HEK293 (cell line): ENCODE measurements around the gene TAS2R16.

Source experiments
- CTCF ChIA-PET: fragments of 350-600 bp; formaldehyde crosslinking; extraction: SDS; loops from one replicate; lab custom pipeline; 2021; ENCODE audit warnings: antibody characterized with exemption; lab: Yijun Ruan, JAX
- POLR2A ChIA-PET: fragments of 300-600 bp; formaldehyde crosslinking; extraction: SDS; loops from one replicate; lab custom pipeline; 2020; ENCODE audit warnings: antibody characterized with exemption, inconsistent platforms; lab: Yijun Ruan, JAX
- H3K27ac ChIP-seq: fragments of 200-500 bp; sonication (Bioruptor generic); 2 replicates; pipeline ENCODE4 v1.5.1; 2014; ENCODE audit warnings: low read depth, low read length, control low read depth, inconsistent platforms; ENCODE audit errors: extremely low read depth
- H3K36me3 ChIP-seq, 2 experiments: fragments of 200-500 bp in 1 of 2; sonication (Bioruptor generic) in 1 of 2; 1 replicate in 1 of 2; 2 replicates in 1 of 2; pipeline ENCODE4 v1.5.1; 2014 to 2017; ENCODE audit warnings: inconsistent platforms in 2 of 2, low read length in 2 of 2; ENCODE audit not compliant: control insufficient read depth in 2 of 2, insufficient read depth in 1 of 2
- H3K4me1 ChIP-seq: fragments of 200-500 bp; sonication (Bioruptor generic); 2 replicates; pipeline ENCODE4 v1.5.1; 2014; ENCODE audit warnings: mild to moderate bottlenecking, low read length, inconsistent platforms; ENCODE audit not compliant: control insufficient read depth, insufficient read depth
- H3K4me3 ChIP-seq: 2 replicates; pipeline ENCODE4 v1.5.1; 2011; ENCODE audit warnings: low read depth, mild to moderate bottlenecking, control low read depth, low read length, moderate library complexity
- H3K9me3 ChIP-seq: fragments of 200-500 bp; sonication (Bioruptor generic); 2 replicates; pipeline ENCODE4 v1.5.1; 2014; ENCODE audit warnings: low read depth, low read length, inconsistent platforms; ENCODE audit not compliant: control insufficient read depth, insufficient read depth
- CTCF ChIP-seq: fragments of 450-650 bp; formaldehyde crosslinking; IDR thresholded peaks from 2 replicates; pipeline ENCODE4 v1.5.1; 2016; ENCODE audit warnings: missing biosample characterization, missing genetic modification characterization
- INSM2 ChIP-seq: fragments of 450-650 bp; formaldehyde crosslinking; IDR thresholded peaks from 2 replicates; pipeline ENCODE4 v1.5.1; 2016; ENCODE audit warnings: missing biosample characterization, missing genetic modification characterization
- KLF16 ChIP-seq: fragments of 450-650 bp; formaldehyde crosslinking; IDR thresholded peaks from 2 replicates; pipeline ENCODE4 v1.5.1; 2017; ENCODE audit warnings: missing biosample characterization, missing genetic modification characterization
- SCRT2 ChIP-seq: fragments of 450-650 bp; formaldehyde crosslinking; IDR thresholded peaks from 2 replicates; pipeline ENCODE4 v1.5.1; 2016; ENCODE audit warnings: missing biosample characterization, missing genetic modification characterization
- TSHZ1 ChIP-seq: fragments of 450-650 bp; formaldehyde crosslinking; IDR thresholded peaks from 2 replicates; pipeline ENCODE4 v1.5.1; 2016; ENCODE audit warnings: missing biosample characterization, missing genetic modification characterization, borderline replicate concordance
- YY2 ChIP-seq: fragments of 450-650 bp; formaldehyde crosslinking; IDR thresholded peaks from 2 replicates; pipeline ENCODE4 v1.5.1; 2016; ENCODE audit warnings: missing biosample characterization, missing genetic modification characterization
- ZFHX2 ChIP-seq: fragments of 450-650 bp; formaldehyde crosslinking; conservative IDR thresholded peaks from 2 replicates; pipeline ENCODE4 v1.5.1; 2016; ENCODE audit warnings: missing biosample characterization, missing genetic modification characterization
- ZNF155 ChIP-seq: fragments of 450-650 bp; formaldehyde crosslinking; IDR thresholded peaks from 2 replicates; pipeline ENCODE4 v1.5.1; 2016; ENCODE audit warnings: missing biosample characterization, missing genetic modification characterization
- ZNF169 ChIP-seq: fragments of 450-650 bp; formaldehyde crosslinking; IDR thresholded peaks from 2 replicates; pipeline ENCODE4 v1.5.1; 2016; ENCODE audit warnings: missing biosample characterization, missing genetic modification characterization
- ZNF202 ChIP-seq: fragments of 450-650 bp; formaldehyde crosslinking; IDR thresholded peaks from 2 replicates; pipeline ENCODE4 v1.5.1; 2016; ENCODE audit warnings: missing biosample characterization, missing genetic modification characterization, borderline replicate concordance
- ZNF280C ChIP-seq: fragments of 450-650 bp; formaldehyde crosslinking; IDR thresholded peaks from 2 replicates; pipeline ENCODE4 v1.5.1; 2016; ENCODE audit warnings: missing biosample characterization, missing genetic modification characterization
- ZNF350 ChIP-seq: fragments of 450-650 bp; formaldehyde crosslinking; IDR thresholded peaks from 2 replicates; pipeline ENCODE4 v1.5.0; 2017; ENCODE audit warnings: missing biosample characterization, mild to moderate bottlenecking, missing genetic modification characterization
- ZNF473 ChIP-seq: fragments of 450-650 bp; formaldehyde crosslinking; IDR thresholded peaks from 2 replicates; pipeline ENCODE4 v1.5.1; 2017; ENCODE audit warnings: missing biosample characterization, missing genetic modification characterization
- ZNF501 ChIP-seq: fragments of 450-650 bp; formaldehyde crosslinking; IDR thresholded peaks from 2 replicates; pipeline ENCODE4 v1.5.1; 2016; ENCODE audit warnings: missing biosample characterization, missing genetic modification characterization
- ZNF518A ChIP-seq: fragments of 450-650 bp; formaldehyde crosslinking; conservative IDR thresholded peaks from 2 replicates; pipeline ENCODE4 v1.5.1; 2016; ENCODE audit warnings: low read depth, missing biosample characterization, missing genetic modification characterization
- ZNF561 ChIP-seq: fragments of 450-650 bp; IDR thresholded peaks from 2 replicates; pipeline ENCODE4 v1.5.1; 2018; ENCODE audit warnings: missing biosample characterization, missing genetic modification characterization, borderline replicate concordance
- ZNF600 ChIP-seq: fragments of 450-650 bp; formaldehyde crosslinking; IDR thresholded peaks from 2 replicates; pipeline ENCODE4 v1.5.1; 2016; ENCODE audit warnings: missing biosample characterization, missing genetic modification characterization
- ZNF837 ChIP-seq: fragments of 450-650 bp; formaldehyde crosslinking; IDR thresholded peaks from 2 replicates; pipeline ENCODE4 v1.5.1; 2016; ENCODE audit warnings: missing biosample characterization, missing genetic modification characterization

Gene TAS2R16

GRCh38 chr7:122987463-122987862, 8.0 kb downstream of the TAS2R16 start:
- CTCF ChIA-PET = no interaction called here
- POLR2A ChIA-PET = no interaction called here
- TF ChIP-seq SCRT2 (tag by site-specific recombination) = no peak
- TF ChIP-seq YY2 (tag by site-specific recombination) = no peak
- TF ChIP-seq ZFHX2 (tag by site-specific recombination) = no peak
- TF ChIP-seq ZNF600 (tag by site-specific recombination) = no peak
- TF ChIP-seq ZNF155 (tag by site-specific recombination) = no peak

GRCh38 chr7:122984021-122984420, 11.5 kb downstream of the TAS2R16 start:
- no peak for TF ChIP-seq INSM2 (tag by site-specific recombination)
- H3K27ac ChIP-seq = no peak overlapping the region
- POLR2A ChIA-PET = no interaction called here
- no peaks in the 10 kb centered on the region for H3K9me3 ChIP-seq
- H3K36me3 ChIP-seq = no peaks in the 10 kb centered on the region
- CTCF ChIA-PET = no interaction called here
- no peak overlapping the region for H3K4me3 ChIP-seq
- no peaks in the 10 kb centered on the region for H3K4me1 ChIP-seq

More at GRCh38 chr7:122987463-122987862, 8.0 kb downstream of the TAS2R16 start:
- H3K36me3 ChIP-seq = no peaks in the 10 kb centered on the region
- no peak overlapping the region for H3K4me3 ChIP-seq
- H3K4me1 ChIP-seq = no peaks in the 10 kb centered on the region
- H3K27ac ChIP-seq = no peak overlapping the region
- no peaks in the 10 kb centered on the region for H3K9me3 ChIP-seq

- Histone ChIP-seq H3K4me1 (no peaks in the 10 kb centered on the region), H3K36me3 (no peaks in the 10 kb centered on the region), H3K4me3 (no peak overlapping the region), H3K27ac (no peak overlapping the region), H3K9me3 (no peaks in the 10 kb centered on the region)
- POLR2A ChIA-PET = no interaction called here
- CTCF ChIA-PET = interaction anchor here (0.7 kb wide), 2 partner anchors 175 to 177 kb away, joined by 3 to 4 read pairs; no protein-coding TSS in a partner anchor
- TF ChIP-seq KLF16 (tag by site-specific recombination) = no peak
- TF ChIP-seq ZNF501 = no peak
- no peak for TF ChIP-seq ZNF202 (tag by site-specific recombination)
- no peak for TF ChIP-seq ZNF473
- no peak for TF ChIP-seq TSHZ1 (tag by site-specific recombination)
- no peak for TF ChIP-seq ZNF837 (tag by site-specific recombination)
- no peak for TF ChIP-seq ZNF518A (tag by site-specific recombination)
- no peak for TF ChIP-seq ZNF350 (tag by site-specific recombination)
- TF ChIP-seq ZNF169 (tag by site-specific recombination) = no peak
- no peak for TF ChIP-seq ZNF280C (tag by site-specific recombination)
- TF ChIP-seq ZNF561 = no peak
- TF ChIP-seq CTCF = no peak
These were observed 12.2 kb downstream of the TAS2R16 start for GRCh38 chr7:122983261-122983660.
